HG03159 (cell line): ENCODE results near the gene RTN4RL2.

Source experiments
- ATAC-seq: cut with Tn5 transposase; IDR thresholded peaks from one replicate; pipeline ENCODE4 v1.9.1; 2021; ENCODE audit warnings: mild to moderate bottlenecking, moderate library complexity; ENCODE audit not compliant: unreplicated experiment

Gene RTN4RL2

DNA sequence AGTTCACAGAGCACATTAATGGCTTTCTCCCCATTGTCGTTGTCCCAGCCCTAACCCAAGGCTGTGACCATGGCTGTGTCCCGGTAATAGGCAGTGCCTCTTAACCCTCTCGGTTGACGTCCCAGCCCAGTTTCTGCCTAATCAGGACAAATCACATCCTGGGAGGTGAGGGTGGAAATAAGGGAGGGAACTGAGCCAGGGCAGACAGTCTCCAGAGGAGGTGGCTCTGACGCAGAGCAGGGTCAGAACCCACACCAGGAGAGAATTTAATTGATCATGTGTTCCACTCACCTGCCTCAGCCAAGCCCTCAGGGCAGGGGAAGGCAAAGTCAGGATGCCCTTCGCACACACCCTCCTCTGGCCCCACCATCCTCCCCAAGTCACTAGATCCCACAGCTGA is 38.2 kb downstream of the RTN4RL2 start:
- no peak for ATAC-seq

- ATAC-seq: peak; percentile 99
Measured at GRCh38 chr11:57499413-57499982, 39.2 kb downstream of the RTN4RL2 start.

- ATAC-seq: no peak
Measured at GRCh38 chr11:57499983-57500461, 39.7 kb downstream of the RTN4RL2 start.

DNA sequence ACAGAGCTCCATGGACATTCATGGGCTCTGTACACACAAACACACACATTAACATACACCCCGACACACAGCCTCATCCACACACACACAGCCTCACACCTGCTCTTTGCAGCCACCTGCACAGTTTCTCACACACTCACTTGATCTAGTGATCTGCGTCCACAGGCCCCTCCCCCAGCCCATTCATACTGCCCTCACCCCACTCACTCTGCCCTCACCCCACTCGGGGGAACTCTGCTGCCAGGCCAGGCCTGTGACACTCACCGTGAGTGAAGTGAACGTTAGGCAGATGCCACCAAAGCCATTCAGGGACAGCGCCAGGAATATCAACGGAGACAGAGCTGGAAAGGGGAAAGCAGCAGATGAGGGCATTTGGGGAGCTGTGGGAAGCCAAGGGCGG is 40.2 kb downstream of the RTN4RL2 start:
- no peak for ATAC-seq

DNA sequence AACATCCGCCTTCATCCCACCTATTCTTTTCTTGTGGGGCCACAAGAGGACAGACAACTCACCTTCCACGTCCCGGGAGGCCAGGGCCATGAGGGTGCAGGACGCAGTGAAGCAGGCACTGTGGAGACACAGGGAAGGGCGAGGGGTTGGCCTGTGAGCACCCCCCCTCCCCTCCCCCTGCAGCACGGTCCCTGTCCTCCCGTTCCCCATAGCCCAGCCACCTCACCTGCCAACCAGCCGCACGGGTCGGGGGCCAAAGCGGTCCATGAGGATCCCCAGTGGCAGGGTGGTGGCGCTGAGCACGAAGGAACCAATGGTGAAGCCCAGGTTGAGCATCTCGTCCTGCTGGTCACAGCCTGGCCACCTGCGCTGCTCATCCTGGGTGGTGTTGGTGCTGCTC is 40.6 kb downstream of the RTN4RL2 start:
- ATAC-seq: no peak

GRCh38 chr11:57501953-57502352 is 41.6 kb downstream of the RTN4RL2 start:
- ATAC-seq: no peak

GRCh38 chr11:57502376-57502775 is 42.0 kb downstream of the RTN4RL2 start:
- no peak for ATAC-seq

- ATAC-seq: no peak
Measured at GRCh38 chr11:57502870-57503269, 42.5 kb downstream of the RTN4RL2 start.

DNA sequence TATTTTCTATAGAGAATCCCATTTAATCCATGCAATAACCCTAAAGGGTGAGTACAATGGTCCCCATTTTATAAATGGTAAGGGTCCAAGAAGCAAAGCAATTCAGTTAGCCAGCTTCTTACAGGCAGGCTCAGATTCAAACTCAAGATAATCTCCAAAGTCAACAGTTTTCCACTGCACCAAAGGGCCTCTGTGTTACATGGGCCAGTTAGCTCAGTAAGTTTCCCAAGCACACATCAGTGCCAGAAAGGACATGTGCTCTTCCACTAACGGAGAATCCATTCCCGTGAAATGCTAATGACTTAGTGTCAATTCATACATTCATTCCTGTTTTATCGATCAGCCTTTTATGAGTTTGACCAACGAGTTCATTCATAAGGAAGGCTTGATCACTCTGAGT is 44.2 kb downstream of the RTN4RL2 start:
- ATAC-seq: no peak

- no peak for ATAC-seq
Measured at GRCh38 chr11:57506522-57506921, 46.2 kb downstream of the RTN4RL2 start.

GRCh38 chr11:57508341-57509170 is 48.2 kb downstream of the RTN4RL2 start:
- no peak for ATAC-seq

DNA sequence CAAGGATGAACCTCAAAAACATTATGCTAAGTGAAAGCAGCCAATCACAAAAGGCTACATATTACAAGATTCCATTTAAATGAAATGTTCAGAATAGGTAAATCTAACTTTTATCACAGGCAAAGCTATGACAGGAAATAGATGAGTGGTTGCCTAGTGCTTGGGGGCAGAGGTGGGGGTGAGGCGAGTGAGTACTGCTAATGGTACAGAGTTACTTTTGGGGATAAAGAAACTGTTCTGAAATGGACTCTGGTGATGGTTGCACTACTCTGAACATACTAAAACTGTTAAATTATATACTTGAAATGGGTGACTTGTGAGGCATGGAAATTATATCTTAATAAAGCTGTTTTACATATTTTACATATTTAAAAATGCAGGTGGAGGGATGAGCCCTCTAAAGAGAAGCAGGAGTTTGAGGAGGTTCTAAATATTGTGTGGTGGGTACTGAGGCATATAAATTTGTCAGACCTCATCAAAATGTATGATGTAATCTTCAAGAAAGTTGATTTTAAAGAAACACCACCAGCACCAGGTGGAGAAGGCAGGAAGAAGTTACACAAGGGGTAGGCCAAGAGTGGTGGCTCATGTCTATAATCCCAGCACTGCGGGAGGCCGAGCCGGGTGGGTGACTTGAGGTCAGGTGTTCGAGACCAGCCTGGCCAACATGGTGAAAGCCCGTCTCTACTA is 51.6 kb downstream of the RTN4RL2 start:
- no peak for ATAC-seq

DNA sequence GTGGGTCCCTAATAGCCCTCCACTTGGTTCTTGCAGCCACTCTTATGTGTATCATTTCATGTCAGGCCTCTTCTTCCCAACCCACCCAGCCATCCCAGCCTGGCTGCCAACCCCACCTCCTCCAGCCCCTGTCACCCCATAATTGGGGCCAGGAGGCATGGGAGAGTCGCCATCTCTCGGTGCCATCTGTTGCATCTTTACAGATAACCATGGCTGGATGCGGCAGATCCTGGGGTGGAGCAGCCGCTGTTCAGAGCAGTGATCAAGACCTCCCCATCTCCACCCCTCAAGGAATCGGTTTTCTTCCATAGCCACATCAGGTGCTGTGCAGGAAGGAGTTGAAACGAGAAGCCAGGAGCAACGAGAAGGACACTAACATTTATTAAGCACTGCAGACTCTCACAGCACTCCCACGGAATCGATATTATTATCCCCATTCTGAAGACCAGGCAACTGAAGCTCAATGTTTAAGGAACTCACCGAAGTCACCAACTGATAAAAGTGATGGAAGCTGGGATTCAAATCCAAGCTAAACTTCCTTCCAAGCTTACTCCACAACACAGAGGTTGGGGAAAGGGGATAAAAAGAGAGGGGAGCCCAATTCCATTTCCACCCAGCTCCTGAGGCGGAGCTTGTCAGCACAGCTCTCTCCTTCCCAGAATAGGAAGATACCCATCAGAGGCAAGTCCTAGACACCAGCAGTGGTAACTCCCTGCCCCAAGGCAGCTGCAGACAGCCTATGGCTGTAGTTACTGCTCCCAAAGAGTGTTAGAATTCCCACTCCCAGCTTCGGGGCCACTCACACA is 52.5 kb downstream of the RTN4RL2 start:
- ATAC-seq: no peak

GRCh38 chr11:57513452-57513795 is 53.1 kb downstream of the RTN4RL2 start:
- ATAC-seq: no peak

GRCh38 chr11:57513911-57514537 is 53.7 kb downstream of the RTN4RL2 start:
- ATAC-seq: peak; percentile 29

GRCh38 chr11:57514538-57515331 is 54.4 kb downstream of the RTN4RL2 start:
- peak; percentile 38 for ATAC-seq

DNA sequence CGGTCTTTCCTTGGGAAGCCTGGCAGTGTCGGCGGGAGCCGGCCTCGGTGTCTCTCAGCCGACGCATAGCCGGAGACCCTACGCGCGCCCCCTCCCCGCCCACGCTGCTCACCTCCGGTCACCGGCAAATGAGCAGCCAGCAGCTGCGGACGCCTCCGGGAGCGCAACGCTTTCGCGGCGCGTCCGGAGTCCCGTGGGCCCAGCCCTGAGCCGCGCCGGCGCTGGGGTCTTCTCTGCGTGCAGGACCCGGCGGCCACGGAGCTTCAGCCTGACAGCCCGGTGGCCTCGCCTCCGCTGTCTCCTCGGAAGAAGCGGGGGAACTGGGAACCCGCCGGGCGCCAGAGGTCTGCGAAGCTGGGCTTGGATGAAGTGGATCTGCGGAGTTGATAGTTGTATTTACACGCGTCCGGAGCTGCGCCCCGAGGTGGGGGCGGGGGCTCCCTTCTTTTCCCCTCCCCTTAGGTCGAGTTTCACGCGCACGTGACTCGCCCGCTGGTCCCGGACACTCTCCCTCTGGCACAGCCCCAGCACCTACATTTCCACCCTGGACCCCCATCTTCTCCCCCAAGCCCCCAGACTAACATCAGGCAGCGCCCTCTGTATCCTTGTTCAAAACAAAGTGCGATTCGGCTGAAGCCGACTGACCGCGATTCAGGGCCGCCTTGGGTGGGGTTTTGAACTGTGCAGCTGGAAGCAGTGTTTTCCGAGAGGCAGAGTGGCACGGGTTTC is 55.2 kb downstream of the RTN4RL2 start, which contains the start of gene SLC43A1:
Gene SLC43A1, minus strand, starts transcription at position 371 of the 729 bp plus-strand sequence. CDS start 1,591 bp downstream, outside the sequence.
- ATAC-seq: peak; percentile 40

DNA sequence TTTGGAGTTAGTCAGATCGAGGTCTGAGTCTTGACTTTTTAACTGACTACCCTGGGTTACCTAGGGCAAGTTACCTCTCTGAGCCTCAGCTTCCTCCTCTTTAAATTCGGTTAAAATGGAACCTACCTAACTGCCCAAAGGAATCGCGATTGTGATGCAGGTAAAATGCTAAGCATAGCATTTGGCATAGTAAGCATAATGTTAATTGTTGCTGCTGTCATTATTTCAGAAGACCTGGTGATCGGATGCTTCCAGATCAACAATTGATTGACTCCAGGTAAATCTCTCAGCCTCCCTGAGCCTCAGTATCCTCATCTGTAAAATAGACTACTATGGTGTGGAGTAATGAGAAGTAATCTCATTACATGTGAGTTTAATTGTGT is 55.7 kb downstream of the RTN4RL2 start:
- no peak for ATAC-seq

DNA sequence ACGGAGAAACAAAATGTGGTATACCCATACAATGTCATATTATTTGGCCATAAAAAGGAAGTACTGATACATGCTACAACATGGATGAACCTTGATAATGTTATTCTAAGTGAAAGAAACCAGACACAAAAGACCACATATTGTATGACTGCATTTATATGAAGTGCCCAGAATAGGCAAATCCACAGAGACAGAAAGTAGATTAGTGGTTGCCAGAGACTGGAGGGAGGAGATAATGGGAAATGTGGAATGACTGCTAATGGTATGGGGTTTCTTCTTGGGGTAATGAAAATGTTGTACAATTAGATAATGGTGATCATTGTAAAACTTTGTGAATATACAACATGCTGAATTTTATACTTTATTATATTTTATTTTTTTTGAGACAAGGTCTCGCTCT is 60.8 kb downstream of the RTN4RL2 start:
- ATAC-seq: no peak
